T-helper 1 cell treated with Interleukin-12 subunit alpha and Interleukin-12 subunit beta and Interleukin-4 antibody, amounts not matched to agents 30 μg/mL and 1 μg/mL, for 36 hours (primary cell): ENCODE measurements around the gene ZPLD1.
A peak's percentile ranks its signal among the peaks of the same experiment; 100 is the strongest.

Experiments used
- H3K27ac Mint-ChIP-seq: one replicate; pipeline ENCODE4 v1.8.0; 2021; ENCODE audit warnings: mild to moderate bottlenecking, mixed read lengths
- H3K27me3 Mint-ChIP-seq: one replicate; pipeline ENCODE4 v1.8.0; 2021; ENCODE audit warnings: low read depth, mixed read lengths
- H3K36me3 Mint-ChIP-seq: one replicate; pipeline ENCODE4 v1.8.0; 2021; ENCODE audit warnings: low read depth, mixed read lengths
- H3K4me1 Mint-ChIP-seq: one replicate; pipeline ENCODE4 v1.8.0; 2021; ENCODE audit warnings: low read depth, mixed read lengths
- H3K4me3 Mint-ChIP-seq: one replicate; pipeline ENCODE4 v1.8.0; 2021; ENCODE audit warnings: mild to moderate bottlenecking, moderate library complexity, mixed read lengths
- H3K9me3 Mint-ChIP-seq: one replicate; pipeline ENCODE4 v1.8.0; 2021; ENCODE audit warnings: mixed read lengths

ZPLD1 gene

DNA sequence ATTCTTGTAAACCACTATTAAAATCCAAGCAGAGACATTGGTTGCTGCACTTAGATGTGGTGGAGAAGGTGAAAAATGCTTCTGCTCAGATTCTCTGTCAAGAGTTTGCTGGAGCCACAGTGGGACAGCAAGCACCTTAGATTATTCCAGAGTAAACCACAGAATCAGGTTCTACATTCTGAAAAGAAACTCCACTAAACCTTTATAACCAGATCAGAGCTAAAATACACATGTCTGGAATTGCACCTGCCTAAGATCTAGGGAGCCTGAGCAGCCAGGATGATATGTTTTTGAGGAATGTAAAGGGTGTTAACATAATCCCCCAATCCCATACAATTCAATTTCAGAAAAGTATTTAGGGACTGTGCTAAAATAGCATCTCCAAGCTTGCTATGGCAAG lies at the start of gene ZPLD1:
Gene ZPLD1, plus strand, starts transcription at position 301 of the 400 bp plus-strand sequence. CDS start 3,473 bp downstream, outside the sequence.
- no peak within 1 kb of the TSS for H3K4me3 Mint-ChIP-seq
- H3K9me3 Mint-ChIP-seq: no peaks in the 10 kb centered on the region
- no peaks in the 10 kb centered on the region for H3K36me3 Mint-ChIP-seq
- H3K4me1 Mint-ChIP-seq: no peaks in the 10 kb centered on the region
- no peak within 1 kb of the TSS for H3K27ac Mint-ChIP-seq
- H3K27me3 Mint-ChIP-seq: peaks cover 3% of the 10 kb centered on the region

DNA sequence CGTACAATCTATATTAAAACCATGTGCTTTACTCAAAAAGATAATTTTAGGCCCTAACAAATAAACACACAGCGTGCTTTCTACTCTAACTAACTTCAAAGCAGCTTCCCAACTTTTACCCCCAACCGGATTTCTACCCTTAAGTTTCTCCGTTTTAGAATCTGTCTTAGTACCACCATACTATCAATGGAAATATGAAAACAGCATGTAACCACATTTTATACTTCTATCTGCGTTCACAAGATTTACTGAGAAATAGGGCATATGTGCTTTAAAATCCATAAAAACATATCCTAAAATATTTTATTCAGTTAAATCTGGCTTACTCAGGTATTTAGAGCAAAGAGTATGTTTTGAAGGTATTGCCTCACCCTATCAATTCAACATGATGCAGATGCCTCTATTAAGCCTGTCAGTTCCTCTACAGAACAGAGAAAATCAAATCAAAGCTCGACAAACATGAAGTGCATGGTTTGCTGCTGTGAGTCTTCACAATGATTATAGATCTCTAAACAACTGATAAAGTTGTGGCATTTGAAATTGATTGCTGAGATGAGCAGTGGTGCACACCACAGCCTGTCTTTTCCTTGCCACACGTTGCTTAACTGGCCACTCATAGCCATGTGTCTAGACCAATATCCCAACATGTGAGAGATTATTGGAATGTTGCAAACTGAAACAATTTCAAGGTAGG lies 44.5 kb upstream of the ZPLD1 start:
- no peak overlapping the region for H3K4me3 Mint-ChIP-seq
- H3K27me3 Mint-ChIP-seq: peaks cover 15% of the 10 kb centered on the region
- no peaks in the 10 kb centered on the region for H3K4me1 Mint-ChIP-seq
- H3K36me3 Mint-ChIP-seq: no peaks in the 10 kb centered on the region
- no peak overlapping the region for H3K27ac Mint-ChIP-seq
- H3K9me3 Mint-ChIP-seq: no peaks in the 10 kb centered on the region

DNA sequence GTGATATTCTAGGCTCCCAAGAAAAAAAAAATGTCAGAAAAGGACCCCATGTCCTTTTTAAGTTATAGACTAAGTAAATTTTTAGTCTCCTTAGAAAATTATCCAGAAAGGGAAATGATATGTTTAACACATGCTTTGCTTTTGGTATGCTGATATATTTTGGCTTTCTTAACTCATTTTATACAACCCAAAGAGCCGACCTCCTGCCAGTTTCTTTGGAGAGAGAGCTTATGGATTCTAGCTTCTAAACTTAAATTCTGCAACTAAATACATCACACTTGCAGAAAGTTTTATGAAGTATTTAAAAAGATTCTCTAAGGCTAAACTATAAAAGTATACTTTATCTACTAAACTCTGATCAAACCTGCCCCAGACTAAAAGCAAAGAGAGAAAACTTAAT lies 43.9 kb upstream of the ZPLD1 start:
- Mint-ChIP-seq H3K36me3 (no peaks in the 10 kb centered on the region), H3K27ac (no peak overlapping the region), H3K9me3 (no peaks in the 10 kb centered on the region), H3K27me3 (peaks cover 15% of the 10 kb centered on the region), H3K4me1 (no peaks in the 10 kb centered on the region), H3K4me3 (no peak overlapping the region)

DNA sequence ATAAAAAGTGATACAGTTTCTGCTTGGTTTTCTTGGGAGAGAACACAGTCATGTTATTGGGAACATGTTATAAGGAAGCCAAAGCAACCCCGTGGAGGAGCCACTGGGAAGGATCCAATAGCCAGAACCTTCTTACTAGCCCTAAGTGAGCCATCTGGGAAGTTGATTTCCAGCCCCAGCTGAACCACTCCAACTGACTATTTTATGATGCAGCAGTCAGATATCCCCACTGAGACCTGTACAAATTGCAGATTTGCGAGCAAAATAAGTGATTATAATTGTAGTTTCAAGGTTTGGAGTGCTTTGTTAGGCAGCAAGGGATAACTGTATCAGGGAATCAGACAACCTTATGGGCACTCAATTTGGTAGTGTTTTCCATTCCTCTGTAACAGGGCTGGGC lies 43.3 kb upstream of the ZPLD1 start:
- peaks cover 15% of the 10 kb centered on the region for H3K27me3 Mint-ChIP-seq
- no peaks in the 10 kb centered on the region for H3K4me1 Mint-ChIP-seq
- H3K4me3 Mint-ChIP-seq: no peak overlapping the region
- no peaks in the 10 kb centered on the region for H3K36me3 Mint-ChIP-seq
- H3K27ac Mint-ChIP-seq: no peak overlapping the region
- H3K9me3 Mint-ChIP-seq: no peaks in the 10 kb centered on the region

DNA sequence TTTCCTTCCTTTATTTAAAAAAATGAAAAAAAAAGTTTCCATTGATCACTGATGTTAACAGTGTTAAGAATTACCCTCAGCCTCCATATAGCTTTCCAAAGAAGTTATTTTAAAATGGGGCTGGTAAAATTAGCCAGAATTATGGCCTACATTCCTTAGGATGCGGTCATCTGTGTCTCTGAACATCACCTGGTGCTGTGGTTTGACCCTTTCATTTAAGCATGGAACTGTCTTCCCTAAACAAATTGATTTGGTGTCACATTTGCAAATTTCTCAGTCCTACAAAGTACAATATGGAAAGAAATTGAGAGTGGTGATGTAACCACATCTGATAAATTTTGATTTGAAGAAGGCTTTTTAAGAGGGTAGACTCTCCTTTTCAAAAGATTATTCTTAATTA lies 40.3 kb upstream of the ZPLD1 start:
- H3K4me1 Mint-ChIP-seq: no peaks in the 10 kb centered on the region
- no peaks in the 10 kb centered on the region for H3K36me3 Mint-ChIP-seq
- no peak overlapping the region for H3K4me3 Mint-ChIP-seq
- peaks cover 15% of the 10 kb centered on the region for H3K27me3 Mint-ChIP-seq
- no peak overlapping the region for H3K27ac Mint-ChIP-seq
- H3K9me3 Mint-ChIP-seq: no peaks in the 10 kb centered on the region

DNA sequence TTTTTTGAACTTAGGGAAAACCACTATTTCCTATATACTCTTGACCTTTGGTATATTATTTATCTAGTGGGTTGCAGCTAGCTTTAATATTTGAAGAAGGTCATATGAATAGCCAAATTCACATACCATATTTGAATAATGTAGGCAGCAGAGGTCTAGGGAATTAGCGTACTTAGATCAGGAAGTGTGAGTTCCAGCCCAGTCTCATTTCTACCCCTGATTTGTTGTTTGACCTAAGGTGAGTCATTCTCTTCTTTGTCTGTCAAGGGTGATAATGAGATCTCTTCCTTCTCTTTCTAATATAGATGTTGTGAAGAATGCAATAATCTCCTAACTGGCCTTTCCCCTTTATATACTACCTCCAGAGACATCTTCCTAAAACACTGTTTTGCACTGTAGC lies 36.6 kb upstream of the ZPLD1 start:
- Mint-ChIP-seq H3K36me3 (no peaks in the 10 kb centered on the region), H3K9me3 (no peaks in the 10 kb centered on the region), H3K4me1 (no peaks in the 10 kb centered on the region)

DNA sequence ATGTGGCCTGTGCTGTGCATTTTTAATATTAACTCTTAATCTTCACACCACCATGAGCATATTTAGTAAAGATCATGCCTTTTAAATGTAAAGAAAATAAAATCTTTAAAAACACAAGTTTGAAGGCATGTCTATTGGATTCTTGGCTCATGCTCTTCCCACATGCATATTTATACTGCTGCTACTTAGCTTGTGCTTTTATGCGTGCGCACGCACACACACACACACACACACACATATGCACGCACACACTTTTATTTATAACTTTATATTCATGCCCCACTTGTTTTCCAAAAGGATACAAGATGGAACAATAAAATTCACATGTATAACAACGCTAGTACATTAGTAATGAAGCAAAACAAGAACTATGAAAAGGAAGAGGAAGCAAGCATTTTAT lies 36.1 kb upstream of the ZPLD1 start:
- no peak overlapping the region for H3K27ac Mint-ChIP-seq
- H3K36me3 Mint-ChIP-seq: no peaks in the 10 kb centered on the region
- H3K27me3 Mint-ChIP-seq: peaks cover 13% of the 10 kb centered on the region

More for the DNA sequence above, 36.6 kb upstream of the ZPLD1 start:
- no peak overlapping the region for H3K4me3 Mint-ChIP-seq
- H3K27ac Mint-ChIP-seq: no peak overlapping the region
- H3K27me3 Mint-ChIP-seq: peaks cover 13% of the 10 kb centered on the region

DNA sequence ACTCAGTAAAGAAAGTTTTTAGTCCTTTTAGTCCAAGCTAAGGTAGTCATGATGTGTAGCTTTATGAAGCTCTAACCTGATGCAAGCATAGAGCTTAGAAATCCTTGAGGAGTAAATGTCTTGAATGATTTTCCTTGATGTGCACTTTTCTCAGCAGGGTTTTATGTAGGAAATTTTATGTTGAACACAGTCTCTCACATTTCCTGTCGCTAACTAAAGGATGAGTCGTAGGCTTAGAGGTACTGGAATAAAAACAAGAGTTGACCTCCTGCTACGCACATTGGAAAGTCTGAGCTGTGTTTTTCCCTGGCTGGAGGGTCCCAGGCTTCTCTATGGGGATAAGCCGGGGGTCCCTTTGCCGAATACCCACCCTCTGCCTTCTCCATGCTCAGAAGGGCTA lies 34.7 kb upstream of the ZPLD1 start:
- H3K36me3 Mint-ChIP-seq: no peaks in the 10 kb centered on the region
- no peak overlapping the region for H3K4me3 Mint-ChIP-seq
- no peak overlapping the region for H3K27ac Mint-ChIP-seq
- H3K9me3 Mint-ChIP-seq: no peaks in the 10 kb centered on the region
- peaks cover 6% of the 10 kb centered on the region for H3K27me3 Mint-ChIP-seq
- no peaks in the 10 kb centered on the region for H3K4me1 Mint-ChIP-seq

More for the DNA sequence above, 36.1 kb upstream of the ZPLD1 start:
- Mint-ChIP-seq H3K4me3 (no peak overlapping the region), H3K9me3 (no peaks in the 10 kb centered on the region), H3K4me1 (no peaks in the 10 kb centered on the region)

DNA sequence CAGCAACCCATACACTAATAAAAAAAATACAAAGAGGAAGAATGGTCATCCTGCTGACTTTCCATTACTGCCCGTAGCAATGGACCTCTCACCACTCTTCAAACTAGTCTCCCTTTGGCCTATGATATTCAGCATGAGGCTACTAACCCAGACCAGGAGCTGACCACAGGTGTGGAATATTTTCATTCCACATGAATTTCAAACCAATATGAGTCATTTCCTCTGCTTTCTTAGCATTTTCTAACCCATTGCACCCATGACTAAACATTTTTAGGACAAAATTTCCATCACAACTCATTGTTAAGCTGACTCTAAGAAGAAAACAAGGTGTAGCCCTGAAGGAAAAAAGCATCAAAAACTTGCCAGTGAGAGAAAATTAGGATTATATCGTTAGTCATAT lies 34.0 kb upstream of the ZPLD1 start:
- Mint-ChIP-seq H3K27ac (no peak overlapping the region), H3K36me3 (no peaks in the 10 kb centered on the region), H3K27me3 (peaks cover 9% of the 10 kb centered on the region), H3K9me3 (no peaks in the 10 kb centered on the region), H3K4me1 (no peaks in the 10 kb centered on the region), H3K4me3 (no peak overlapping the region)

DNA sequence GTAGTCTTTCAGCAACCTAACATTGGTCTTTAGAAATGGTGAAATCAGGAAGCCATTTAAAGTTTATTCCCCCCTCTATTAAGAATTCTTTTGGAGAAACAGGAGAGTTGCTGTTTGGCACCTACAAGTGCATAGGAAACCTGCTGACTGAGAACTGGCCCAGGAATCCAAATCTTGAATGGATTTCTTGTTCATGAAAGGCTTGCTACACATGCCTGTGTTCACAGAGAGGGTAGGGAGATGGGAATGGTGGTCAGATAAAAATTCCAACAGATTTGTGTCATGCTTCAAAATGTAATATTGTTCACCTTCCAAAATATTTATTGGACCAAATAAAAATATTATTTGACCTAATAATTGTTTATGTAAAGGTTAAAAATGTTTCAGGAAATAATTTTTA lies 24.2 kb upstream of the ZPLD1 start:
- H3K27me3 Mint-ChIP-seq: peaks cover 5% of the 10 kb centered on the region
- peaks cover 8% of the 10 kb centered on the region for H3K4me1 Mint-ChIP-seq
- no peak overlapping the region for H3K27ac Mint-ChIP-seq
- no peaks in the 10 kb centered on the region for H3K36me3 Mint-ChIP-seq
- H3K9me3 Mint-ChIP-seq: no peaks in the 10 kb centered on the region
- H3K4me3 Mint-ChIP-seq: no peak overlapping the region

DNA sequence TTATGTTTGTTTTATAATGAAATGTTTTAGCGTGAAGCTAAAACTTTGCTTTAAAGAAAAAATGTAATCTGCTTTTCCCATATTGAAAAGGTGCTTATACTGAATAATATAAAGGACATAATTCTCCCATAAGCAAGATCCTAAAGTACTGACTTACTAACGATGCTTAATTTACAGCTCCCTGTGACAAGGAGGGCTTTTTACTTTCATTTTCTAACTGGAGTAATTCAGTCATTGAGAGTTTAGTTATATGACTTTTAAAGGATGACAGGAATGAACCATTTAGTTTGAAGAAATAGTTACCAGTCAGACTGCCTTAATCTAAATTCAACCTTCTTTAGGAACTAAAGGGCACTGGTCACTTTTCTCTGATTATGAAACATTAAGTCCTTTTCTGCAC lies 19.3 kb upstream of the ZPLD1 start:
- Mint-ChIP-seq H3K27me3 (no peaks in the 10 kb centered on the region), H3K27ac (no peak overlapping the region), H3K9me3 (no peaks in the 10 kb centered on the region), H3K4me3 (peak overlapping the region; percentile 33), H3K4me1 (peaks cover 10% of the 10 kb centered on the region), H3K36me3 (no peaks in the 10 kb centered on the region)

DNA sequence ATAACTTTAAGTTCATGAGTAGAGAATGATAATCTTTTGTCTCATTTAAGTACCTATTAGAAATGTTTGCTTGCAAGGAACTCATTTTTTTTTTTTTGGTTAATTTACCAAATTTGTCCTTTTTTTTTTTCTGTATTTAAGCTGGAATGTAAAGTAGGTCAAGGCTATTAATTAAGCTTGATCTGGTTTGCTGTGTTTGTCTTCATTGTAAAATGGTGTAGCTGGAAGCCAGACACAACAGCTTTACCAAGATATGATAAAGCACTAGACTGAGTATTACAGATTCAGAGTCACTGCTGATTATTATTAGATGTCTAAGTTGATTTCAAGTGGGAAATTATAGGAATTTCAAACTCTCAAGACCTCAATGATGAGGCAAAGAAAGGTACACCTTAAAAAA lies 15.0 kb upstream of the ZPLD1 start:
- Mint-ChIP-seq H3K9me3 (no peaks in the 10 kb centered on the region), H3K4me3 (no peak overlapping the region), H3K4me1 (peaks cover 9% of the 10 kb centered on the region), H3K27ac (no peak overlapping the region), H3K27me3 (peaks cover 6% of the 10 kb centered on the region), H3K36me3 (no peaks in the 10 kb centered on the region)

DNA sequence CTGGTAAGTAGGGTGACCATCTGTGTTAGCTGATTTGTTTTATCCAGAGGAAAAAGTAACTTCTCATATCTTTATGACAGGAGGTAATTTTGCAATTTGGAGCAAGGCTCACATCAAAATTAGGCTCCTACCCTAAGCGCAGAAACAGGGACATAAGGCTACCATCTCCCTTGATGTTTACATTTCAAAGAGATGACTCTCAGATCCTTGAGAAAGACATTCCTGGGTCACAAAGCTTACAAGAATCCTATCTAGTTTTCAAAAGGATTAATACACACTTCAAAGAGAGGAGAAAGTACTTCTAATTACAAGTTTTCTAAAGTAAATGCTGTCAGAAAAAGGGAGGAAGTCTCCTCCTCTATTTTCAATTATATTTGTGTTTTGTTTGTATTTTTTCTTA lies 7.0 kb downstream of the ZPLD1 start:
- H3K36me3 Mint-ChIP-seq: no peaks in the 10 kb centered on the region
- H3K27me3 Mint-ChIP-seq: peaks cover under 1% of the 10 kb centered on the region
- H3K4me1 Mint-ChIP-seq: no peaks in the 10 kb centered on the region
- no peaks in the 10 kb centered on the region for H3K9me3 Mint-ChIP-seq
- H3K27ac Mint-ChIP-seq: no peak overlapping the region
- H3K4me3 Mint-ChIP-seq: no peak overlapping the region

DNA sequence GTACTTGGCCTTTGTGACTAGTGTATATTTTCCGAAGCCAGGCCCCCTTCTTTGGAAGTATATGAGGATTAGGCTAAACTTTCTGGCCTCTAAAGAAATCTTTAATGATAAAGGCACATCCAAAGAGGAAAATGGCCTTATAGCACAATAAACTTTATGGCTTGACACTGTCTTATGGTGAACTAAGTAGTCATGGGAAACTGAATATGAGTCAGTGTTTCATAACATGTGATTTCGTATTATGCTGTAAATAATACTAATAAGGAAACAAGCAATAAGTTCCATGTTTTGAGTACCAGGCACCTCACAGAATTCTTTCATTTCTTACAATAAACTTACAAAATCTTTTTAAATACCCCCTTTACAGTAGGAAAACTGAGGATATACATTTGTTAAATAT lies 8.2 kb downstream of the ZPLD1 start:
- Mint-ChIP-seq H3K4me3 (no peak overlapping the region), H3K27me3 (no peaks in the 10 kb centered on the region), H3K27ac (no peak overlapping the region), H3K9me3 (no peaks in the 10 kb centered on the region), H3K36me3 (no peaks in the 10 kb centered on the region), H3K4me1 (no peaks in the 10 kb centered on the region)

DNA sequence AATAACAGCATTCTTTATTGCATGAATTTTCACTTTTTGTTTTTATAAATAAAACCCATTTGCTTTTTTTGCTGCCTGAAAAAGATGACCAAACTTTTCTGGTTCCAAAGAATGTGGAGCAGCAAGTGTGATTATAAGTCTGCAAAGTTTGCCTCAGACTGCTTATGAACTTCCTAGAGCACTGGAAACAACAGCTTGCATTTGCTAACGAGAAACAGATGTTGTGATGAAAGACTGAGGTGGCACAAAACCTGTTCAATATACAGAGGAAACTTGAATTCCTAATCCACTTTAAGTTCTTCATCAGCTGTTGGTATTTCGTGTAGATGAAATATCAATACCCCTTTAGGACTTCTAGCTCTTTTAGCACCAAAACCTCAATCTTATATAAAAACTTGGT lies 9.3 kb downstream of the ZPLD1 start:
- Mint-ChIP-seq H3K27me3 (no peaks in the 10 kb centered on the region), H3K9me3 (no peaks in the 10 kb centered on the region), H3K4me3 (no peak overlapping the region), H3K4me1 (no peaks in the 10 kb centered on the region), H3K27ac (no peak overlapping the region), H3K36me3 (no peaks in the 10 kb centered on the region)

DNA sequence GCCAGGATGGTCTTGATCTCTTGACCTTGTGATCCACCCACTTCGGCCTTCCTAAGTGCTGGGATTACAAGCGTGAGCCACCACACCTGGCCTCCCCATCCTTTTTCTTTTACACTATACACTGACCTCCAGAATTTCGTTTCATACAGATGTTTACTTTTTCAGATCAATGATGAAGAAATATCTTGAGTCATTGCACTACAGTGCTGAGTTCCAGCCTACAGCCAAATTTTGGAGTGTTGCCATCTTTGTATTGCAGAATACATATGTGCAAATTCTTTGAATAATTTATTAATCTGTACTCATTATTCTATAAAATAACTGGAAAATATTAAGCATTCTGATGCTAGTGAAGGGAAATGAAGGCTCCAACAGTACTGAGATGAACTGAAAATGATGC lies 12.5 kb downstream of the ZPLD1 start:
- H3K9me3 Mint-ChIP-seq: no peaks in the 10 kb centered on the region
- H3K4me1 Mint-ChIP-seq: no peaks in the 10 kb centered on the region
- H3K36me3 Mint-ChIP-seq: no peaks in the 10 kb centered on the region

More for the DNA sequence above, 12.5 kb downstream of the ZPLD1 start:
- Mint-ChIP-seq H3K4me3 (no peak overlapping the region), H3K27me3 (peaks cover 5% of the 10 kb centered on the region), H3K27ac (no peak overlapping the region)
